H9 (cell line): ENCODE data around the gene COL17A1. TPM values are rescaled to one million over a fixed set of nuclear protein-coding genes. Genes with fewer than 3 reads are reported as not detected.

Experiments
- DNase-seq: peaks from one replicate; pipeline ENCODE4 v3.0.0-alpha.2; 2017
- H2AFZ ChIP-seq: one replicate; pipeline ENCODE4 v1.6.1; 2013; ENCODE audit warnings: mild to moderate bottlenecking, low read length, control low read depth, moderate library complexity
- H2AK5ac ChIP-seq: 2 replicates; pipeline ENCODE4 v1.6.1; 2013; ENCODE audit warnings: low read length, control low read depth, mixed read lengths; ENCODE audit not compliant: insufficient read length
- H2BK120ac ChIP-seq: one replicate; pipeline ENCODE4 v1.6.1; 2013; ENCODE audit warnings: low read depth, mild to moderate bottlenecking, low read length, control low read depth, inconsistent platforms; ENCODE audit not compliant: poor library complexity, severe bottlenecking
- H2BK12ac ChIP-seq: 2 replicates; pipeline ENCODE4 v1.6.1; 2013; ENCODE audit warnings: low read length, control low read depth, mixed read lengths, low read depth; ENCODE audit not compliant: insufficient read length
- H2BK15ac ChIP-seq: 2 replicates; pipeline ENCODE4 v1.6.1; 2013; ENCODE audit warnings: low read depth, low read length, control low read depth
- H2BK20ac ChIP-seq: one replicate; pipeline ENCODE4 v1.6.1; 2013; ENCODE audit warnings: low read depth, mild to moderate bottlenecking, low read length, control low read depth, inconsistent platforms; ENCODE audit not compliant: poor library complexity, severe bottlenecking
- H2BK5ac ChIP-seq: 2 replicates; pipeline ENCODE4 v1.6.1; 2013; ENCODE audit warnings: low read length, control low read depth, mixed read lengths; ENCODE audit not compliant: insufficient read length
- H3K14ac ChIP-seq: 2 replicates; pipeline ENCODE4 v1.6.1; 2013; ENCODE audit warnings: low read length, control low read depth; ENCODE audit not compliant: insufficient read depth
- H3K18ac ChIP-seq: 2 replicates; pipeline ENCODE4 v1.6.1; 2013; ENCODE audit warnings: low read depth, mild to moderate bottlenecking, mixed read lengths, low read length, control low read depth; ENCODE audit not compliant: insufficient read length
- H3K23ac ChIP-seq: 2 replicates; pipeline ENCODE4 v1.6.1; 2013; ENCODE audit warnings: low read length, control low read depth, mixed read lengths, low read depth; ENCODE audit not compliant: insufficient read length
- H3K23me2 ChIP-seq: 2 replicates; pipeline ENCODE4 v1.6.1; 2013; ENCODE audit warnings: low read depth, mild to moderate bottlenecking, mixed read lengths, low read length, control low read depth; ENCODE audit not compliant: insufficient read length, poor library complexity, severe bottlenecking
- H3K27ac ChIP-seq: 2 replicates; pipeline ENCODE4 v1.5.1; 2013; ENCODE audit warnings: low read length, control low read depth, mixed read lengths, low read depth; ENCODE audit not compliant: insufficient read length
- H3K27me3 ChIP-seq: 2 replicates; pipeline ENCODE4 v1.6.1; 2013; ENCODE audit warnings: low read length, control low read depth, inconsistent platforms; ENCODE audit not compliant: insufficient read depth
- H3K4ac ChIP-seq: 2 replicates; pipeline ENCODE4 v1.6.1; 2013; ENCODE audit warnings: low read depth, mild to moderate bottlenecking, control low read depth, inconsistent platforms, low read length, moderate library complexity
- H3K4me1 ChIP-seq: 2 replicates; pipeline ENCODE4 v1.6.1; 2013; ENCODE audit warnings: low read length, control low read depth, inconsistent platforms; ENCODE audit not compliant: insufficient read depth
- H3K4me2 ChIP-seq: 2 replicates; pipeline ENCODE4 v1.6.1; 2013; ENCODE audit warnings: low read length, control low read depth, mixed read lengths; ENCODE audit not compliant: insufficient read length, insufficient read depth
- H3K56ac ChIP-seq: 2 replicates; pipeline ENCODE4 v1.6.1; 2013; ENCODE audit warnings: low read depth, mild to moderate bottlenecking, mixed read lengths, low read length, control low read depth; ENCODE audit not compliant: insufficient read length
- H3K79me1 ChIP-seq: 2 replicates; pipeline ENCODE4 v1.6.1; 2013; ENCODE audit warnings: low read depth, mild to moderate bottlenecking, moderate library complexity, low read length, control low read depth, inconsistent platforms; ENCODE audit not compliant: insufficient read depth, poor library complexity, severe bottlenecking
- H3K79me2 ChIP-seq: 2 replicates; pipeline ENCODE4 v1.6.1; 2013; ENCODE audit warnings: low read length, control low read depth, inconsistent platforms; ENCODE audit not compliant: insufficient read depth
- H3K9ac ChIP-seq: 2 replicates; pipeline ENCODE4 v1.6.1; 2013; ENCODE audit warnings: low read length, control low read depth, mixed read lengths; ENCODE audit not compliant: insufficient read length; ENCODE audit errors: extremely low read depth
- H3K9me3 ChIP-seq: one replicate; pipeline ENCODE4 v1.6.1; 2013; ENCODE audit warnings: low read depth, low read length, inconsistent platforms; ENCODE audit not compliant: control insufficient read depth
- H3T11ph ChIP-seq: one replicate; pipeline ENCODE4 v1.6.1; 2013; ENCODE audit warnings: mild to moderate bottlenecking, low read length, control low read depth, inconsistent platforms
- H4K20me1 ChIP-seq: one replicate; pipeline ENCODE4 v1.6.1; 2013; ENCODE audit not compliant: control insufficient read depth, insufficient read length, insufficient read depth
- H4K5ac ChIP-seq: 2 replicates; pipeline ENCODE4 v1.6.1; 2013; ENCODE audit warnings: low read depth, mild to moderate bottlenecking, mixed read lengths, low read length, control low read depth; ENCODE audit not compliant: insufficient read length
- H4K8ac ChIP-seq: replicated peaks from 2 replicates; pipeline ENCODE4 v1.6.1; 2013; ENCODE audit warnings: low read length, control low read depth, mixed read lengths, low read depth; ENCODE audit not compliant: insufficient read length
- H4K91ac ChIP-seq: 2 replicates; pipeline ENCODE4 v1.6.1; 2013; ENCODE audit warnings: low read depth, mild to moderate bottlenecking, moderate library complexity, mixed read lengths, low read length, control low read depth; ENCODE audit not compliant: insufficient read length
- H3K27ac Mint-ChIP-seq, 3 experiments: 2 replicates in 2 of 3; 3 replicates in 1 of 3; pipeline ENCODE4 v1.8.0; 2020 to 2021; ENCODE audit warnings: mixed read lengths in 3 of 3, mild to moderate bottlenecking in 1 of 3, moderate library complexity in 1 of 3
- H3K27me3 Mint-ChIP-seq: 2 replicates; pipeline ENCODE4 v1.8.0; 2021; ENCODE audit warnings: low read depth, mild to moderate bottlenecking, moderate library complexity, mixed read lengths
- H3K36me3 Mint-ChIP-seq, 3 experiments: 2 replicates in 2 of 3; 3 replicates in 1 of 3; pipeline ENCODE4 v1.8.0; 2020 to 2021; ENCODE audit warnings: low read depth in 3 of 3, mixed read lengths in 3 of 3; ENCODE audit not compliant: insufficient read depth in 1 of 3
- H3K4me1 Mint-ChIP-seq, 2 experiments: 2 replicates each; pipeline ENCODE4 v1.8.0; 2020; ENCODE audit warnings: mixed read lengths in 2 of 2
- H3K4me3 Mint-ChIP-seq, 2 experiments: 2 replicates in 1 of 2; 3 replicates in 1 of 2; pipeline ENCODE4 v1.8.0; 2020 to 2021; ENCODE audit warnings: mild to moderate bottlenecking in 2 of 2, mixed read lengths in 2 of 2, moderate library complexity in 1 of 2
- H3K9me3 Mint-ChIP-seq, 2 experiments: 2 replicates in 1 of 2; 3 replicates in 1 of 2; pipeline ENCODE4 v1.8.0; 2020; ENCODE audit warnings: mild to moderate bottlenecking in 2 of 2, mixed read lengths in 2 of 2, moderate library complexity in 1 of 2
- CTCF ChIP-seq: fragments of 200-600 bp; sonication (generic); conservative IDR thresholded peaks from 3 replicates; pipeline ENCODE4 v1.8.0; 2021; ENCODE audit warnings: antibody characterized with exemption, mild to moderate bottlenecking
- WGBS: extraction: QIAGEN DNeasy Blood & Tissue Kit; methylation state at CpG from one replicate; pipeline ENCODE4 v1.1.7; 2013; ENCODE audit warnings: missing lambda C conversion rate, low lambda C conversion rate, mixed read lengths; ENCODE audit not compliant: insufficient read length; ENCODE audit errors: extremely low coverage; 5-methylcytosine and 5-hydroxymethylcytosine counted together
- total RNA-seq: library from RNA; stranded (reverse); gene quantifications from 2 replicates; pipeline ENCODE4 v1.2.1, GENCODE V29; 2021

Gene COL17A1
- total RNA-seq, 1 experiment from 2014 or later, result 1.9 TPM

- peak within 1 kb of the TSS; percentile 98 for H2BK120ac ChIP-seq
- no peaks in the 10 kb centered on the region for H3K4me1 ChIP-seq
- peak within 1 kb of the TSS; percentile 80 for H3K4me2 ChIP-seq
- H3K27me3 ChIP-seq, result no peaks in the 10 kb centered on the region
- peak within 1 kb of the TSS; percentile 89; the same call in 1 of the 2 replicates for H3K4ac ChIP-seq
- no peaks in the 10 kb centered on the region for H3K79me2 ChIP-seq
- peak; percentile 99 for DNase-seq
- Mint-ChIP-seq H3K27ac (peak within 1 kb of the TSS; percentile 99), H3K4me3 (peak within 1 kb of the TSS; percentile 85 to 90), H3K9me3 (no peaks in the 10 kb centered on the region), H3K4me1 (peaks cover 30 to 33% of the 10 kb centered on the region in 2 experiments), H3K27me3 (no peaks in the 10 kb centered on the region), H3K36me3 (peaks cover 0 to 30% (median 3%) of the 10 kb centered on the region in 3 experiments; a peak in 5 of 7 replicates)
- TF ChIP-seq CTCF, result peak; percentile 77
- peak within 1 kb of the TSS; percentile 100 for H3K14ac ChIP-seq
- no peaks in the 10 kb centered on the region for H3K79me1 ChIP-seq
- no peak within 1 kb of the TSS for H2AFZ ChIP-seq
- no peaks in the 10 kb centered on the region for H4K20me1 ChIP-seq
- H3K27ac ChIP-seq, result peak within 1 kb of the TSS; percentile 98
- H3K9me3 ChIP-seq, result no peaks in the 10 kb centered on the region
- peak within 1 kb of the TSS; percentile 99 for H3K18ac ChIP-seq
- H2AK5ac ChIP-seq, result peak within 1 kb of the TSS; percentile 80
- WGBS, result no CpG with 5 or more reads among the region's 67 CpGs
- peak within 1 kb of the TSS; percentile 63 for H4K91ac ChIP-seq
- H2BK15ac ChIP-seq, result no peak within 1 kb of the TSS
- peaks cover 10% of the 10 kb centered on the region for H3K23me2 ChIP-seq
- peak within 1 kb of the TSS; percentile 91 for H2BK5ac ChIP-seq
- H2BK12ac ChIP-seq, result peak within 1 kb of the TSS; percentile 95
- no peak within 1 kb of the TSS for H3K23ac ChIP-seq
- peak within 1 kb of the TSS; percentile 96 for H3K9ac ChIP-seq
- H2BK20ac ChIP-seq, result no peak within 1 kb of the TSS
- peak within 1 kb of the TSS; percentile 98 for H4K5ac ChIP-seq
- peak within 1 kb of the TSS; percentile 83 for H3K56ac ChIP-seq
- peak within 1 kb of the TSS; percentile 85 for H3T11ph ChIP-seq
- H4K8ac ChIP-seq, result no peak within 1 kb of the TSS
Measured at GRCh38 chr10:104121485-104122224, 36.0 kb upstream of the COL17A1 start, which contains the start of gene SFR1. SFR1 (plus strand) TSS chr10:104122171; CDS start chr10:104122184, 13 bp downstream.
